Mesenteric fat pad (tissue), 1 donor: ENCODE measurements around the gene SNF8. TPM values are rescaled to one million over a fixed set of nuclear protein-coding genes. Genes with fewer than 3 reads are reported as not detected.

Experiments
- DNase-seq: peaks from one replicate; pipeline ENCODE4 v3.0.0-alpha.2; 2020; ENCODE audit warnings: low spot score
- total RNA-seq: library from RNA; stranded (reverse); fragmentation: NEBNext Ultra II Directional; extraction: Animal tissue kit (Norgen Biotek cat#: 25700); gene quantifications from one replicate; pipeline ENCODE4 v1.2.1, GENCODE V29; 2021
- donor health status: DM: yes; HTN: yes; CAD: no.

The SNF8 gene
- total RNA-seq, 1 donor from 2014 or later: 104 TPM

DNA sequence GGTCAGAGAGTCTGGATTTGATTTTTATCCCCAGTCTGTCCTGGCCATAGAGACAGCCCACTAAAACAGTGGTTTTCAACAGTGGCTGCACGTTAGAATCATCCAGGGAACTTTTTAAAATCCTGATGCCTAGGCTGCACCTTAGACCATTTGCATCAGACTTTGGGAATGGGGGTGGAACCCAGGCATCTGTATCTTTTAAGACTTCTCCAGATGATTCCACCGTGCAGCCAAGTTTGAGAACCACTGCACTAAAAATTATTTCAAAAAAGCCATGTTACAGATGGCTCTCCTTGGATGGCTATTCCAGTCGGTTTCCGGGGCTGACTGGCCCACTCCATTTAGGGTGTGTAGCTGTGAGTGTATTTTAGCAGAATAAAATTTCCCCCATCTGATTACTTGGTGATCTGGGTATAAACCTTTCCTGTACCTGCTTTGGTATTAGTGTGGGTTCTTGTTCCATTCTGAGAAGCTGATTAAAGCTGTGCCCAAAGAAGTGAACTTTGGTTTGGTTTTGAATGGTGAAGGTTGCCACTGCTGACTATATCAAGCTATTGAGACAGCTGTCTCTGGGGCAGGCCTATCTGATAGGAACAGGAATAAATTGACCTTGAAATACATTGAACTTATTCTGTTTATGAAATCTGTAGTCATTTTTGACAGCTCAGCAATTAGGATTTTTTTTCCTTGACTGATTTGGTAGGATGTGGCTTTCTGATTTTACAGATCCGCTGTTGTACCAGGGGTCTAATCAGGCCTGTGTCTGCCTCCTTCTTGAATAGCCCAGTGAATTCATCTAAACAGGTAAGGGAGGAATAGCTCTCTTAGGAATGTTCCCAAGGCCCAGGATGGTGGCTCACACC is 50.8 kb downstream of the SNF8 start:
- no peak for DNase-seq

DNA sequence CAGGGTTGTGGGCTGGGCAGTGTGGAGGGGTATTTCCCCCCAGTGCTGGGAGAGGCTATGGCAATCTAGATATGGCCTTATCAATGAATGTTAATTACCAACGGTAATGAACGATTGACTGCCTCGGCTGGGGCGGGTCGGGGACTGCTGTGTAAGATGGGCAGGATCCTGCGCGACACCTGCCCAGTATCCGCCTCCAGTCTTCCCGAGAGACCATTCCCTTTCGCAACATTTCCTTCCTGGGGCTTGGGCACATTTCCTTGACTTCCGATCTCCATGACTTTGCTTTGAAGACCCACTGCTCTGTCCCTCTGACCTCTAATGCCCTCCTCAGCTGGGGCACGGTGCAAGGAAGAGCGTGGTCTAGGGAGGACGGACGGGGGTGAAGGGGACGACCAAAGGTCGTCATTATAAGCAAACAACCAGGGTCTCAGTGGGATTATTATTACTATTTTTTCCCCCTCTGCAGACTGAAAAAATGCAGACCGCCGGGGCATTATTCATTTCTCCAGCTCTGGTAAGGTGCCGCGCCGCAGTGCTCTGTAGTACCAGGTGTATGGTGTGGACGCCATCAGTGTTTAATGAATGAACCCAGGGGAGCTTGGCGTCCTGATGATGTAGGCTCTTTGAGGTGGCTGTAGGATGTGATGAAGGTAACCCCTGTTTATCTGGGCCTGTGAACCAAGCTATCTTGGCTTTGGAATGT is 51.5 kb downstream of the SNF8 start:
- DNase-seq: no peak

DNA sequence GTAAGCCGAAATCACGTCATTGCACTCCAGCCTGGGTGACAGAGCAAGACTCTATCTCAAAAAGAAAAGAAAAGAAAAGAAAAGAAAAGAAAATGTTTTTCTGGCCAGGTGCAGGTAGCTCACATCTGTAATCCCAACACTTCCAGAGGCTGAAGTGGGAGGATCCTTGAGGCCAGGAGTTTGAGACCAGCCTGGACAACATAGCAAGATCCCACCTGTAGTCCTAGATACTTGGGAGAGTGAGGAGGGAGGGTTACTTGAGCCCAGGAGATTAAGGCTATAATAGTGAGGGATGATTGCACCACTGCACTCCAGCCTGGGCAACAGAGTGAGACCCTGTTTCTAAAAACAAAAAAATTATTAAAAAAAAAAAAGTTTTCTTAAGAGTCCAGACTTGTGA is 54.6 kb downstream of the SNF8 start:
- no peak for DNase-seq

DNA sequence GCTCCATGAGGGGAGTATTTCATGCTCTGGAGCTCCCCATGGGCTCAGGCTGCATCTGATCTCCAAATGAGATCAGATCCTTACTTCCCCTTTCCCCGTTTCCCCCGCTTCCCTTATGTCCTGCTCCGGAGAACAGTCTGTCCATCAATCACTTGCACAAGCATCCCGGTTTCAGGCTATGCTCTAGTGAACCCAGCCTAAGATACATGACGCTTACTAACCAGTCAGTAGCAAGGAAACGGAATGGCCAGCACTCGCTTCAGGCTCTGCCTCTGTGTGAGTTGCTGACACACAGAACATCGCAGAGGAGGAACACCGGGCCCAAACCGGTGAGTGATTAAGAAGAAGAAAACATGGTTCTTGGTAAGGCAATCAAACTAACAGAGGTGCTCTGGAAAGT is 61.5 kb downstream of the SNF8 start:
- no peak for DNase-seq

DNA sequence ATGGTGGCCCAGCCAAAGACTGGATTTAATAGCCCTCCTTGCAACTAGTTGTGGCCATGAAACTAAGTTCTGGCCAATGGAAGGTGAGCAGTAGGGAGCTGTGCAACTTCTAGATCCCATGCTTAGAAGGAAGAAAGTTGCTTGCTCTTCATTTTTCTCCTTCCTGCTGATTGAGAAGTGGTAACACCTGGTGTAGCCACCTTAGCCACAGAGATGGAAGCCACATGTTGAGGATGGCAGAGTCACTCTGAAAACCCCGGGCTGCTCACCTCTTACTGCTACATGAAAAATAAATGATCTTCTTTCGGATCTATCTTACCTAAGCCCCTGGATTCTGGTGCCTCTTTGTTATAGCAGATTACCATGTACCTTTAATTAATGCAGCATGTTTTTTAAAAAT is 62.4 kb downstream of the SNF8 start:
- DNase-seq: no peak

Other genes starting within 250 kb of the SNF8 start
- not detected for gene PRAC1, start 222.3 kb downstream of the SNF8 start, total RNA-seq
- gene PRAC2, start 221.7 kb downstream of the SNF8 start, total RNA-seq: not detected
- not detected for gene HOXB13, start 216.1 kb downstream of the SNF8 start, total RNA-seq
- gene TTLL6, start 127.6 kb downstream of the SNF8 start, total RNA-seq: not detected
- gene CALCOCO2, start 113.8 kb downstream of the SNF8 start, total RNA-seq: 168 TPM
- 51.0 TPM for gene ATP5MC1, start 52.1 kb downstream of the SNF8 start, total RNA-seq
- gene UBE2Z, start 36.4 kb downstream of the SNF8 start, total RNA-seq: 57.5 TPM
- not detected for gene GIP, start 23.8 kb upstream of the SNF8 start, total RNA-seq
- gene IGF2BP1, start 52.5 kb upstream of the SNF8 start, total RNA-seq: not detected
- not detected for gene B4GALNT2, start 187.9 kb upstream of the SNF8 start, total RNA-seq